GM19043 (cell line): Measurements from ENCODE around the gene POLL.

Source experiments
- ATAC-seq: cut with Tn5 transposase; IDR thresholded peaks from one replicate; pipeline ENCODE4 v1.9.1; 2021; ENCODE audit warnings: low read depth; ENCODE audit not compliant: unreplicated experiment

POLL gene

GRCh38 chr10:101562231-101562630 lies 25.8 kb downstream of the POLL start:
- no peak for ATAC-seq

- ATAC-seq, result no peak
Observed at GRCh38 chr10:101561068-101561915, 26.8 kb downstream of the POLL start.

GRCh38 chr10:101560298-101561067 lies 27.6 kb downstream of the POLL start:
- no peak for ATAC-seq

GRCh38 chr10:101559596-101560297 lies 28.3 kb downstream of the POLL start:
- ATAC-seq, result no peak

- ATAC-seq, result no peak
Observed at GRCh38 chr10:101558671-101559595, 29.1 kb downstream of the POLL start.

GRCh38 chr10:101558204-101558603 lies 29.9 kb downstream of the POLL start:
- no peak for ATAC-seq

- ATAC-seq, result no peak
Observed at GRCh38 chr10:101557541-101557940, 30.5 kb downstream of the POLL start.

GRCh38 chr10:101552442-101552841 lies 35.6 kb downstream of the POLL start:
- no peak for ATAC-seq

- ATAC-seq, result no peak
Observed at GRCh38 chr10:101550965-101551364, 37.1 kb downstream of the POLL start.

- ATAC-seq, result no peak
Observed at GRCh38 chr10:101545898-101546297, 42.2 kb downstream of the POLL start.

- ATAC-seq, result no peak
Observed at GRCh38 chr10:101538446-101538845, 49.6 kb downstream of the POLL start.

- no peak for ATAC-seq
Observed at GRCh38 chr10:101536800-101537199, 51.3 kb downstream of the POLL start.

- ATAC-seq, result no peak
Observed at GRCh38 chr10:101535949-101536348, 52.1 kb downstream of the POLL start.

GRCh38 chr10:101529725-101530553 lies 58.1 kb downstream of the POLL start:
- no peak for ATAC-seq

- no peak for ATAC-seq
Observed at GRCh38 chr10:101529207-101529606, 58.9 kb downstream of the POLL start.
